GM12878 (cell line): ENCODE results near the gene AFAP1L2. TPM values are rescaled to one million over a fixed set of nuclear protein-coding genes. Genes with fewer than 3 reads are reported as not detected.
A peak's percentile ranks its signal among the peaks of the same experiment; 100 is the strongest.

ENCODE experiments used
- CHD1 ChIP-seq: IDR thresholded peaks from 2 replicates; pipeline ENCODE4 v1.6.1; 2012; ENCODE audit warnings: low read depth, low read length, improper control_type of control experiment
- GATAD2B ChIP-seq: fragments of 450-650 bp; conservative IDR thresholded peaks from 2 replicates; pipeline ENCODE4 v1.6.1; 2017; ENCODE audit warnings: low read depth, mild to moderate bottlenecking, moderate library complexity
- IKZF2 ChIP-seq, 2 experiments: fragments of 450-650 bp; IDR thresholded peaks; 2 replicates each; pipeline ENCODE4 v1.6.1; 2017; ENCODE audit warnings: mild to moderate bottlenecking in 2 of 2, moderate library complexity in 2 of 2
- IRF3 ChIP-seq: fragments of 450-650 bp; IDR thresholded peaks from 2 replicates; pipeline ENCODE4 v1.6.1; 2014; ENCODE audit warnings: mild to moderate bottlenecking
- JUND ChIP-seq: IDR thresholded peaks from 2 replicates; pipeline ENCODE4 v1.6.1; 2012; ENCODE audit warnings: low read depth, mild to moderate bottlenecking, low read length, improper control_type of control experiment, moderate library complexity
- PKNOX1 ChIP-seq: fragments of 450-650 bp; IDR thresholded peaks from 2 replicates; pipeline ENCODE4 v1.6.1; 2016; ENCODE audit warnings: mild to moderate bottlenecking
- POLR2AphosphoS2 ChIP-seq: IDR thresholded peaks from 2 replicates; pipeline ENCODE4 v1.6.1; 2011; ENCODE audit warnings: low read depth, mild to moderate bottlenecking, low read length, improper control_type of control experiment, moderate library complexity
- RAD21 ChIP-seq: IDR thresholded peaks from 2 replicates; pipeline ENCODE4 v1.6.1; 2011; ENCODE audit warnings: mild to moderate bottlenecking, low read depth, low read length, moderate library complexity; ENCODE audit not compliant: insufficient read depth
- RUNX3 ChIP-seq: IDR thresholded peaks from 2 replicates; pipeline ENCODE4 v1.6.1; 2012; ENCODE audit warnings: low read length, inconsistent platforms
- SP1 ChIP-seq: IDR thresholded peaks from one replicate; pipeline ENCODE4 v1.6.1; 2011; ENCODE audit warnings: low read depth, low read length
- SPI1 ChIP-seq: IDR thresholded peaks from 2 replicates; pipeline ENCODE4 v1.6.1; 2011; ENCODE audit warnings: low read depth, mild to moderate bottlenecking, low read length, moderate library complexity, borderline replicate concordance; ENCODE audit not compliant: insufficient read depth
- TCF12 ChIP-seq: IDR thresholded peaks from 2 replicates; pipeline ENCODE4 v1.6.1; 2011; ENCODE audit warnings: low read depth, mild to moderate bottlenecking, low read length
- YBX1 ChIP-seq: fragments of 450-650 bp; IDR thresholded peaks from 2 replicates; pipeline ENCODE4 v1.6.1; 2016; ENCODE audit warnings: antibody characterized with exemption
- ZSCAN29 ChIP-seq: fragments of 450-650 bp; IDR thresholded peaks from 2 replicates; pipeline ENCODE4 v1.6.1; 2017; ENCODE audit warnings: mild to moderate bottlenecking, moderate library complexity
- polyA plus RNA-seq, 11 experiments: library from polyadenylated mRNA; depleted of rRNA in 4 of 11; unstranded in 6 of 11; stranded (reverse) in 5 of 11; fragments of >200 nt; fragmentation: Nextera tagmentation in 4 of 11; fragmentation: Illumina TruSeq in 1 of 11; extraction: Ambion mirVana in 4 of 11; extraction: Trizol in 1 of 11; gene quantifications; 1 replicate in 1 of 11; 2 replicates in 10 of 11; pipeline versions ENCODE4 v1.2.1 to v1.2.3, GENCODE V29; 2011 to 2016; ENCODE audit warnings: inconsistent platforms in 2 of 11, missing spikeins in 2 of 11, low read depth in 1 of 11
- total RNA-seq, 4 experiments: library from RNA; depleted of rRNA in 3 of 4; stranded (reverse); fragments of >200 nt in 3 of 4; fragmentation: Illumina TruSeq in 1 of 4; extraction: Trizol in 1 of 4; gene quantifications; 2 replicates each; pipeline versions ENCODE4 v1.2.1 to v1.2.3, GENCODE V29; 2013 to 2021
- TF ChIP-seq, protein P1 (sequence below): fragments of 450-650 bp; IDR thresholded peaks from 2 replicates; pipeline ENCODE4 v1.6.1; 2017; ENCODE audit warnings: mild to moderate bottlenecking
- TF ChIP-seq, protein P2 (sequence below): IDR thresholded peaks from 2 replicates; pipeline ENCODE4 v1.6.1; 2011; ENCODE audit warnings: low read depth, mild to moderate bottlenecking, low read length, moderate library complexity, borderline replicate concordance; ENCODE audit errors: extremely low read depth

The AFAP1L2 gene
- total and polyA plus RNA-seq, 10 of the 15 experiments (the other 5 are each of a cell fraction or from before 2014, with no cell fraction given): 0.03 to 4.0 (median 0.34) TPM

DNA sequence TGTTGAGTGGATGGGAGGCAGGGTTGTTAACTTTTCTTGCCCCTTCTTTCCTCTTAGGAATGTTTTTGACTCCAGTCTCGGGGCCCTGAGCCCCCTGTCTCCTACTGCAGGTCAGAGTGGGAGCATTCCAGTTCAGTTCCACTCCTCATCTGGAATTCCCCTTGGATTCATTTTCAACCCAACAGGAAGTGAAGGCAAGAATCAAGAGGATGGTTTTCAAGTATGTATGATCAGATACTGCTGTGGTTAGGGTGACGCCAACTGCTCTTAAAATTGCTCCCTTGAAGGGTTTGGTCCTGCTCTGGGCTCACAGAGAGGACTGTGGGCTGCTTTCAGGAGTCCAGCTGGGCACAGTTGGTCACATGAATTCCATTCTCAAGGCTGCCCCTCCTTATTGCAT lies 143.2 kb downstream of the AFAP1L2 start (continued):
- TF ChIP-seq, protein P1, sequence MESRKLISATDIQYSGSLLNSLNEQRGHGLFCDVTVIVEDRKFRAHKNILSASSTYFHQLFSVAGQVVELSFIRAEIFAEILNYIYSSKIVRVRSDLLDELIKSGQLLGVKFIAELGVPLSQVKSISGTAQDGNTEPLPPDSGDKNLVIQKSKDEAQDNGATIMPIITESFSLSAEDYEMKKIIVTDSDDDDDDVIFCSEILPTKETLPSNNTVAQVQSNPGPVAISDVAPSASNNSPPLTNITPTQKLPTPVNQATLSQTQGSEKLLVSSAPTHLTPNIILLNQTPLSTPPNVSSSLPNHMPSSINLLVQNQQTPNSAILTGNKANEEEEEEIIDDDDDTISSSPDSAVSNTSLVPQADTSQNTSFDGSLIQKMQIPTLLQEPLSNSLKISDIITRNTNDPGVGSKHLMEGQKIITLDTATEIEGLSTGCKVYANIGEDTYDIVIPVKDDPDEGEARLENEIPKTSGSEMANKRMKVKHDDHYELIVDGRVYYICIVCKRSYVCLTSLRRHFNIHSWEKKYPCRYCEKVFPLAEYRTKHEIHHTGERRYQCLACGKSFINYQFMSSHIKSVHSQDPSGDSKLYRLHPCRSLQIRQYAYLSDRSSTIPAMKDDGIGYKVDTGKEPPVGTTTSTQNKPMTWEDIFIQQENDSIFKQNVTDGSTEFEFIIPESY: no peak
- no peak for TF ChIP-seq CHD1
- TF ChIP-seq PKNOX1: no peak
- no peak for TF ChIP-seq GATAD2B
- no peak for TF ChIP-seq POLR2AphosphoS2
- TF ChIP-seq RAD21: no peak
- TF ChIP-seq, protein P2, sequence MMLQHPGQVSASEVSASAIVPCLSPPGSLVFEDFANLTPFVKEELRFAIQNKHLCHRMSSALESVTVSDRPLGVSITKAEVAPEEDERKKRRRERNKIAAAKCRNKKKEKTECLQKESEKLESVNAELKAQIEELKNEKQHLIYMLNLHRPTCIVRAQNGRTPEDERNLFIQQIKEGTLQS: no peak
- TF ChIP-seq YBX1: no peak
- TF ChIP-seq SP1: no peak
- TF ChIP-seq IKZF2 (IDR thresholded peaks at IDR 0.05): 0 out of 4 replicates have a peak, but pooled peaks of 1 of the 2 experiments have one; percentile 10
- peak; percentile 51 for TF ChIP-seq RUNX3
- TF ChIP-seq IRF3: no peak
- peak; percentile 16; the same call in 1 of the 2 replicates for TF ChIP-seq SPI1
- TF ChIP-seq JUND: no peak
- no peak for TF ChIP-seq TCF12
- no peak for TF ChIP-seq ZSCAN29
